Glutamatergic neuron (in vitro differentiated cells): ENCODE measurements around the gene DIABLO. TPM values are rescaled to one million over a fixed set of nuclear protein-coding genes. Genes with fewer than 3 reads are reported as not detected.
A peak's percentile ranks its signal among the peaks of the same experiment; 100 is the strongest.
"Not testable (repeated sequence)": the region's sequence is repeated elsewhere in the genome, so short reads cannot be mapped to it uniquely, and the experiment has no call there.

Source experiments
- DNase-seq: peaks from one replicate; pipeline ENCODE4 v3.0.0; 2022
- H3K27ac Mint-ChIP-seq: one replicate; pipeline ENCODE4 v1.8.0; 2020; ENCODE audit warnings: mild to moderate bottlenecking, mixed read lengths, inconsistent platforms; ENCODE audit not compliant: unreplicated experiment
- H3K27me3 Mint-ChIP-seq: one replicate; pipeline ENCODE4 v1.8.0; 2020; ENCODE audit warnings: mild to moderate bottlenecking, moderate library complexity, mixed read lengths, inconsistent platforms; ENCODE audit not compliant: unreplicated experiment
- H3K36me3 Mint-ChIP-seq: one replicate; pipeline ENCODE4 v1.8.0; 2020; ENCODE audit warnings: mild to moderate bottlenecking, mixed read lengths, inconsistent platforms; ENCODE audit not compliant: unreplicated experiment
- H3K4me1 Mint-ChIP-seq: one replicate; pipeline ENCODE4 v1.8.0; 2020; ENCODE audit warnings: mild to moderate bottlenecking, low read depth, mixed read lengths, inconsistent platforms; ENCODE audit not compliant: unreplicated experiment
- H3K4me3 Mint-ChIP-seq: one replicate; pipeline ENCODE4 v1.8.0; 2020; ENCODE audit warnings: mild to moderate bottlenecking, mixed read lengths, inconsistent platforms; ENCODE audit not compliant: unreplicated experiment
- H3K9me3 Mint-ChIP-seq: one replicate; pipeline ENCODE4 v1.8.0; 2020; ENCODE audit warnings: mild to moderate bottlenecking, moderate library complexity, mixed read lengths, inconsistent platforms; ENCODE audit not compliant: unreplicated experiment
- total RNA-seq: library from RNA; stranded (reverse); fragmentation: NEBNext Ultra II Directional; extraction: Animal tissue kit (Norgen Biotek cat#: 25700); gene quantifications from one replicate; pipeline ENCODE4 v1.2.1, GENCODE V29; 2021; ENCODE audit not compliant: unreplicated experiment
- TF ChIP-seq, protein P1 (sequence below): fragments of 200-600 bp; sonication (generic); IDR thresholded peaks from one replicate; pipeline ENCODE4 v1.5.0; 2021; ENCODE audit not compliant: partially characterized antibody, unreplicated experiment

The DIABLO gene
- total RNA-seq, 1 donor from 2014 or later, result 68.7 TPM

DNA sequence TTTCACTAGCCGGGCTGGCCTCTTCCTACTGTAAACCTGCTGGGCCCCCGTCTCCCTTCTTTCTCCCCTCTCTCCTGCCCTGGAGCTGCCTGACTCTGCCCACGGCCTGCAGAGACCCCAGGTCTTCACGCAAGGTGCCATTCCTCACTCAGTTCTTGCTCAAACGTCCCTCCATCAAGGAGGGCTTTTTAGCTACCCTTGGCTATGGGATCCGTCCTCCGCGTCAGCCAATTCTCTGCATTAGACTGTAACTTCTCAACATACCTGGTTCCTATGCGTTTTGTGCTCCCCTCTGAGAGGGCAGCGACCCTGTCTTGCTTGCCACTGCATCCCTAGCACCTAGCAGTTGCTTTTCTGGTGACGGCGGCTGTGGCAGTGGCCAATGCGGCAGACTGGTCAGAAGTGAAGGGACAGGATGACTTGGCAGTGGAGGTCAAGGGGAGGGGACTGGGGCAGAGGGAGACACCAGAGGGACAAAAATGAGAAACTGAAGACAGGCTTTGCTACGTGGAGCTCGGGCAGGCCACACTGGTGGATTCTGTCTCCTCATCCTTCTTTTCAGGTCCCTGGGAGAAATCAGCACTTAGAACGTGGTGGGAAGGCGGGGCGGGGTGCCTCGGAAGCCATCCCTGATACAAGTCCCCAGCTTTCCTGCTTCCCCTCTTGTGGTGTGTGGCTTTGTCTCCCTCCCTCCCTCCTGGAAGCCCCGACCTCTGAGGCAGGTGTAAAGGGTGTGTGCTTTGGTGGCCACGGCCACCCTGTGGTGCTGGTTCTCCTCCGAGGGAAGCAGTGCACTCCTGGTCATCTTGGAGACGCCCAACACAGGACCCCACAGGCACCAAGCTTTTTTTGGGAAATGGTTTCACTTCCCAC lies 20.6 kb downstream of the DIABLO start:
- peaks cover 8% of the 10 kb centered on the region for H3K9me3 Mint-ChIP-seq
- peak overlapping the region; percentile 83 for H3K4me3 Mint-ChIP-seq
- peak overlapping the region; percentile 71 for H3K27ac Mint-ChIP-seq
- peaks cover 12% of the 10 kb centered on the region for H3K27me3 Mint-ChIP-seq
- TF ChIP-seq, protein P1, sequence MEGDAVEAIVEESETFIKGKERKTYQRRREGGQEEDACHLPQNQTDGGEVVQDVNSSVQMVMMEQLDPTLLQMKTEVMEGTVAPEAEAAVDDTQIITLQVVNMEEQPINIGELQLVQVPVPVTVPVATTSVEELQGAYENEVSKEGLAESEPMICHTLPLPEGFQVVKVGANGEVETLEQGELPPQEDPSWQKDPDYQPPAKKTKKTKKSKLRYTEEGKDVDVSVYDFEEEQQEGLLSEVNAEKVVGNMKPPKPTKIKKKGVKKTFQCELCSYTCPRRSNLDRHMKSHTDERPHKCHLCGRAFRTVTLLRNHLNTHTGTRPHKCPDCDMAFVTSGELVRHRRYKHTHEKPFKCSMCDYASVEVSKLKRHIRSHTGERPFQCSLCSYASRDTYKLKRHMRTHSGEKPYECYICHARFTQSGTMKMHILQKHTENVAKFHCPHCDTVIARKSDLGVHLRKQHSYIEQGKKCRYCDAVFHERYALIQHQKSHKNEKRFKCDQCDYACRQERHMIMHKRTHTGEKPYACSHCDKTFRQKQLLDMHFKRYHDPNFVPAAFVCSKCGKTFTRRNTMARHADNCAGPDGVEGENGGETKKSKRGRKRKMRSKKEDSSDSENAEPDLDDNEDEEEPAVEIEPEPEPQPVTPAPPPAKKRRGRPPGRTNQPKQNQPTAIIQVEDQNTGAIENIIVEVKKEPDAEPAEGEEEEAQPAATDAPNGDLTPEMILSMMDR, result no peak
- no peak for DNase-seq
- peaks cover 11% of the 10 kb centered on the region for H3K36me3 Mint-ChIP-seq
- H3K4me1 Mint-ChIP-seq, result peaks cover 2% of the 10 kb centered on the region

DNA sequence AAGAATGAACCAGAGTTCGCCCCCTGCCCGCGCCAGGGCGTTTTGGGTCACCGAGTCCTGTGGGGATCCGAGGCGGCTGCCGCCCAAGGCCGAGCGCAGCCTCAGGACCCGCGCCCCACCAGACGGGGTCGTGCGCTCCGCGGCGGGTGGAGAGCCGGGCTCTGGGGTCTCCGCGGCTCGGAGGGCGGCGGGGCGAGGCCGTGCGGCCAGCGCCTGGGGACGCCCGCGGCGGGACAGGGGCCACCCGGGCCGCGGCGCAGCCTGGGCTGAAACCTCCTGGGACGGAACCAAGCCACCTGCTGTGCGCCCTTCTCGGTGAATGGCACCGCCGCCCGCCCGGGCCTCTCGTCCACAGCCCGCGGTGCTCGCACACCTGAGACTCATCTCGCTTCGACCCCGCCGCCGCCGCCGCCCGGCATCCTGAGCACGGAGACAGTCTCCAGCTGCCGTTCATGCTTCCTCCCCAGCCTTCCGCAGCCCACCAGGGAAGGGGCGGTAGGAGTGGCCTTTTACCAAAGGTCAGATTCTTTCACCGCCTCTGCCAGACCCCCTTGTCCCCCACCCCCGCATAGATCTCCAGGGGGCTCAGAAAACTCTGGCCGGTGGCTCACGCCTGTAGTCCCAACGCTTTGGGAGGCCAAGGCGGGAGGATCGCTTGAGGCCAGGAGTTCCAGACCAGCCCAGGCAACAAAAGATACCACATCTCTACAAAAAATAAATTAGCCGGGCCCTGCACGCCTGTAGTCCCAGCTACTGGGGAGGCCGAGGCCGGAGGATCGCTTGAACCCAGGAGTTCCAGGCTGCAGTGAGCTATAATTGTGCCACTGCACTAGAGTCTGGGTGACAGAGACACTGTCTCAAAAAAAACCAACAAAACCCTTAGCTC lies 21.4 kb downstream of the DIABLO start:
- Mint-ChIP-seq H3K4me3 (peak overlapping the region; percentile 83), H3K27ac (no peak overlapping the region), H3K9me3 (peaks cover 9% of the 10 kb centered on the region), H3K4me1 (peaks cover 2% of the 10 kb centered on the region), H3K36me3 (peaks cover 11% of the 10 kb centered on the region), H3K27me3 (peaks cover 12% of the 10 kb centered on the region)
- peak; percentile 54 for DNase-seq
- TF ChIP-seq, protein P1, result no peak

DNA sequence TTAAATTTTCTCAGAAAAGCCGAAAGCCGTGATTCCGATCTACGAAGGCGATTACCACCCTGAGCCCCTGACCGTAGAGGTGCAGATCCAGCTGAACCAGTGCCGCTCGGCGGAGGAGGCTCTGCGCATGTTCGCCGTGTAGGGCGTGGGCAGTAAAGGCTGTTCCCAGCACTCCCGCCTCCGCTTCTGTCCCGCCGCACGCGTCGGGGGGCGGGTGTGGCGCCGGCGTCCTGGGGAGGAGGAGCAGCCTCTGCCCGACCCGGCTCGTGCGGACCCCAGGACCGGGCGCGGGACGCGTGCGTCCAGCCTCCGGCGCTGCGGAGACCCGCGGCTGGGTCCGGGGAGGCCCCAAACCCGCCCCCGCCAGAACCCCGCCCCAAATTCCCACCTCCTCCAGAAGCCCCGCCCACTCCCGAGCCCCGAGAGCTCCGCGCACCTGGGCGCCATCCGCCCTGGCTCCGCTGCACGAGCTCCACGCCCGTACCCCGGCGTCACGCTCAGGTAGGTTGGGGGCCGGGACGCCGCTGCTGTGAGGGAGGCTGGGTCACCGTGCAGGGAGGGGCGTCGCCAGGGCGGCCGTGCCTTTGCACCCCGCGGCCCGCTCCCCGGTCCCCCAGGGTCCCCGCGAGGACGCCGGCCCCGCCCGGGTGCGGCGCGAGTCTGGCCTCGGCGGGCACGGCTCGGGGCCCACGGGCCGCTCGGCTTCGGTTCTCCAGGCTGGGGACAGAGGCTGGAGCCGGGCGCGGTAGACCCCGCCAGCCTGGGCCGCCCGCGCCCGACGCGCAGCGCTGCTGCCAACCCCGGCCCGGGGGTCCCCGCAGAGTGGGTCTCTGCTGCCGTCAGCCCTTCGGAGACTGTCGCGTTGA lies 22.3 kb downstream of the DIABLO start, which contains the start of gene B3GNT4:
B3GNT4 (plus strand) TSS at position 409 of the 866 bp plus-strand sequence. CDS start 910 bp downstream, outside the sequence.
- peaks cover 7% of the 10 kb centered on the region for H3K9me3 Mint-ChIP-seq
- peaks cover 2% of the 10 kb centered on the region for H3K4me1 Mint-ChIP-seq
- DNase-seq, result peak; percentile 66
- no peak within 1 kb of the TSS for H3K27ac Mint-ChIP-seq
- peak within 1 kb of the TSS; percentile 84 for H3K4me3 Mint-ChIP-seq
- peaks cover 12% of the 10 kb centered on the region for H3K27me3 Mint-ChIP-seq
- TF ChIP-seq, protein P1, result no peak
- H3K36me3 Mint-ChIP-seq, result peaks cover 9% of the 10 kb centered on the region

DNA sequence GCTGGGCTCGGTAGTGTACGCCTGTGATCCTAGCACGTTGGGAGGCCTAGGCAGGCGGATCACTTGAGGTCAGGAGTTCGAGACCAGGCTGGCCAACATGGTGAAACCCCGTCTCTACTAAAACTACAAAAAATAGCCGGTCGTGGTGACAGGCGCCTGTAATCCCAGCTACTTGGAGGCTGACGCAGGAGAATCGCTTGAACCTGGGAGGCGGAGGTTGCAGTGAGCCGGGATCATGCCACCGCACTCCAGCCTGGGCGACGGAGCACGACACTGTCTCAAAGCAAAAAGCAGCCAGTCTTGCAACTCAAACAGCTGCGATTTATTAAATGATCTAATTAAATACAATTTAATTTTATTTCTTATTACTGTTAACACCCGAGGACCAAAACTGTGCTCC lies 23.0 kb downstream of the DIABLO start:
- H3K36me3 Mint-ChIP-seq, H3K9me3 Mint-ChIP-seq, DNase-seq, H3K4me1 Mint-ChIP-seq, H3K27ac Mint-ChIP-seq: not testable (repeated sequence)
- H3K27me3 Mint-ChIP-seq, result peaks cover 12% of the 10 kb centered on the region
- peak overlapping the region; percentile 84 for H3K4me3 Mint-ChIP-seq

DNA sequence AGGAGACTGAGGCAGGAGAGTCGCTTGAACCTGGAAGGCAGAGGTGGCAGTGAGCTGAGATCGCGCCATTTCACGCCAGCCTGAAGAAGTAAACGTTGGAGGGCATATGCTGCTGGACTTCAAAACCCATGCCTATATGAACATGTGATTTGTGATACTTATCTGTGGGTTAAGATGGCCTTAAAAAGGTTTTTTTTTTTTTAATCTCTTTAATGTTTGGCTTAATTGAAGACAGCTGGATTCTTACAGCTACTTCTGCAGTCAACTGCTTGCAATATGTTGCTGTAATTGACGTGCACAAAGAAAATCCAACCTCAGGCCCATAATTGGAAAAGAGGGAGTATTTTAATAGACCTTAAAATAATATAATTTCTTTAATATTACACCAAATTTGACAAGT lies 23.8 kb downstream of the DIABLO start:
- Mint-ChIP-seq H3K9me3 (peaks cover 8% of the 10 kb centered on the region), H3K27ac (no peak overlapping the region), H3K4me1 (no peaks in the 10 kb centered on the region), H3K4me3 (no peak overlapping the region), H3K36me3 (no peaks in the 10 kb centered on the region), H3K27me3 (peaks cover 12% of the 10 kb centered on the region)
- TF ChIP-seq, protein P1, result no peak
- DNase-seq, result no peak
